ENCODE data around the gene SIKE1. TPM values are rescaled to one million over a fixed set of nuclear protein-coding genes. Genes with fewer than 3 reads are reported as not detected.
"Not testable (repeated sequence)": the region's sequence is repeated elsewhere in the genome, so short reads cannot be mapped to it uniquely, and the experiment has no call there.

SIKE1 gene
- total RNA-seq, 1 donor from 2014 or later: 38.5 TPM

DNA sequence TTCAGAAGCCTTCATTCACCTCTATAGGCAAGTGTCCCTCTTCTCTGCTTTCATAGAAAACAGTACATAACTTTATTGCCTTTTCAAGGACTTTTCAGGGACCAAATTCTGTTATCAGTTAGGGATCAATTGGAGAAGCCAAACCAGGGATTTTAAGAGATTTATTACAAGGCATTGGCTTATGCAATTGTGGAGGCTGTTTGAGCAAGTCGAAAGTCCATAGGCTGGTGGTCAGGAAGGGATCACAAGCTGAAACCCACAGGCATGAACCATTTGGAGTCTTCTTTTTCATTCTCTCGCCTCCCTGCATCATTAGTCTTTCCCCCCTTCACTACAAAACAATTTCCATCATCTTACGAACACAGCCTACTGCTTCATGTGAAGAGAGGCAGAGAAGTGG lies 39.4 kb upstream of the SIKE1 start:
- Histone ChIP-seq H3K4me3 (no peak overlapping the region), H3K9me3 (no peaks in the 10 kb centered on the region), H3K36me3 (no peaks in the 10 kb centered on the region), H3K27ac (no peak overlapping the region), H3K27me3 (no peaks in the 10 kb centered on the region), H3K4me1 (no peaks in the 10 kb centered on the region)
- TF ChIP-seq POLR2AphosphoS5 (IDR thresholded peaks at IDR 0.05; ENCODE audit: insufficient read depth in 1 of 2, low read depth in 1 of 2) (no peak), POLR2A (IDR thresholded peaks at IDR 0.05) (no peak)
- TF ChIP-seq, protein P1, sequence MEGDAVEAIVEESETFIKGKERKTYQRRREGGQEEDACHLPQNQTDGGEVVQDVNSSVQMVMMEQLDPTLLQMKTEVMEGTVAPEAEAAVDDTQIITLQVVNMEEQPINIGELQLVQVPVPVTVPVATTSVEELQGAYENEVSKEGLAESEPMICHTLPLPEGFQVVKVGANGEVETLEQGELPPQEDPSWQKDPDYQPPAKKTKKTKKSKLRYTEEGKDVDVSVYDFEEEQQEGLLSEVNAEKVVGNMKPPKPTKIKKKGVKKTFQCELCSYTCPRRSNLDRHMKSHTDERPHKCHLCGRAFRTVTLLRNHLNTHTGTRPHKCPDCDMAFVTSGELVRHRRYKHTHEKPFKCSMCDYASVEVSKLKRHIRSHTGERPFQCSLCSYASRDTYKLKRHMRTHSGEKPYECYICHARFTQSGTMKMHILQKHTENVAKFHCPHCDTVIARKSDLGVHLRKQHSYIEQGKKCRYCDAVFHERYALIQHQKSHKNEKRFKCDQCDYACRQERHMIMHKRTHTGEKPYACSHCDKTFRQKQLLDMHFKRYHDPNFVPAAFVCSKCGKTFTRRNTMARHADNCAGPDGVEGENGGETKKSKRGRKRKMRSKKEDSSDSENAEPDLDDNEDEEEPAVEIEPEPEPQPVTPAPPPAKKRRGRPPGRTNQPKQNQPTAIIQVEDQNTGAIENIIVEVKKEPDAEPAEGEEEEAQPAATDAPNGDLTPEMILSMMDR (IDR thresholded peaks at IDR 0.05): no peak
- intact Hi-C loops (cut with DNase I): no loop called here
- no peak for DNase-seq (ENCODE audit: extremely low spot score in 2 of 2)

DNA sequence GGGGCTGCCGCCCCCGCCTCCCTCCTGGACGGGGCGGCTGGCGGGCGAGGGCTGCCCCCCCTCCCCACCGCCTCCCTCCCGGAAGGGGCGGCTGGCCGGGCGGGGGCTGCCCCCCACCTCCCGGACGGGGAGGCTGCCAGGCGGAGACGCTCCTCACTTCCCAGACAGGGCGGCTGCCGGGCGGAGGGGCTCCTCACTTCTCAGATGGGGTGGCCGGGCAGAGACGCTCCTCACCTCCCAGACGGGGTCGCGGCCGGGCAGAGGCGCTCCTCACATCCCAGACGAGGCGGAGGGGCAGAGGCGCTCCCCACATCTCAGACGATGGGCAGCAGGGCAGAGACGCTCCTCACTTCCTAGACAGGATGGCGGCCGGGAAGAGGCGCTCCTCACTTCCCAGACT lies 24.0 kb upstream of the SIKE1 start:
- DNase-seq (ENCODE audit: extremely low spot score in 2 of 2); H3K9me3 ChIP-seq; H3K4me1 ChIP-seq; H3K27ac ChIP-seq; H3K36me3 ChIP-seq; intact Hi-C loops (cut with DNase I); H3K27me3 ChIP-seq; H3K4me3 ChIP-seq: not testable (repeated sequence)

DNA sequence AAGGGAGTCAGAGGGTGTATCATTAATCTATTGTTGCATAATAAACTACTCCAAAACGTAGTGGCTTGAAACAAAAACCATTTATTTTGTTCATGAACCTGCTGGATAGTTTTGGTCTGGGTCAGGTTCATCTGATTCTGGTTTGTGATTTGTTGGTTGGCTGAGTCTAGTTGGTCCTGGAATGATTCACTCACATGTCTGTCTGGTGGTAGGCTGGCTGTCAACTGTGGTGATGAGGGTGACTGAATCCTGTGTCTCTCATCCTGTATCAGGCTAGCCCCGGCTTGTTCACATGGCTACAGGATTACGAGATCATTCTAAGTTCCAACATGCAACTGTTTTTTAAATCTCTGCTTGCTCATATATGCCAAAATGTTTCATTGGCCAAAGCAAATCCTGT lies 22.5 kb upstream of the SIKE1 start:
- no peak for DNase-seq (ENCODE audit: extremely low spot score in 2 of 2)
- TF ChIP-seq POLR2A (IDR thresholded peaks at IDR 0.05): no peak
- no peak for TF ChIP-seq POLR2AphosphoS5 (IDR thresholded peaks at IDR 0.05; ENCODE audit: insufficient read depth in 1 of 2, low read depth in 1 of 2)
- TF ChIP-seq, protein P1 (IDR thresholded peaks at IDR 0.05): no peak
- intact Hi-C loops (cut with DNase I): no loop called here
- H3K4me3 ChIP-seq: no peak overlapping the region
- no peaks in the 10 kb centered on the region for H3K9me3 ChIP-seq
- no peaks in the 10 kb centered on the region for H3K27me3 ChIP-seq
- no peaks in the 10 kb centered on the region for H3K4me1 ChIP-seq
- no peaks in the 10 kb centered on the region for H3K36me3 ChIP-seq
- no peak overlapping the region for H3K27ac ChIP-seq

DNA sequence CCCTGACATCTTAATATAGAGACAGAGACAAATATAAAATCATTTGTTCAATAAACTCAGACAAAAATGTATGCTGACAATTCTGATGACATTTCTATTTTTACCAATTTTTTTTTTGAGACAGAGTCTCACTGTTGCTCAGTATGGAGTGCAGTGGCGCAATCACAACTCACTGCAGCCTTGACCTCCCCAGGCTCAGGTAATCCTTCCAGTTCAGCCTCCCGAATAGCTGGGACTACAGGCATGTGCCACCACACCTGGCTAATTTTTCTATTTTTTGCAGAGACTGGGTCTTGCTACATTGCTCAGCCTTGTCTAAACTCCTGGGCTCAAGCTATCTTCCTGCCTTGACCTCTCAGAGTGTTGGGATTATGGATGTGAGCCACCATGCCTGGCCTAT lies 13.6 kb upstream of the SIKE1 start:
- Histone ChIP-seq H3K27me3 (no peaks in the 10 kb centered on the region), H3K27ac (no peak overlapping the region), H3K9me3 (no peaks in the 10 kb centered on the region), H3K4me3 (no peak overlapping the region), H3K36me3 (no peaks in the 10 kb centered on the region), H3K4me1 (no peaks in the 10 kb centered on the region)
- intact Hi-C loops (cut with DNase I): no loop called here
- TF ChIP-seq, protein P1 (IDR thresholded peaks at IDR 0.05): no peak
- TF ChIP-seq POLR2A (IDR thresholded peaks at IDR 0.05) (no peak), POLR2AphosphoS5 (IDR thresholded peaks at IDR 0.05; ENCODE audit: insufficient read depth in 1 of 2, low read depth in 1 of 2) (no peak)
- DNase-seq (ENCODE audit: extremely low spot score in 2 of 2): no peak

DNA sequence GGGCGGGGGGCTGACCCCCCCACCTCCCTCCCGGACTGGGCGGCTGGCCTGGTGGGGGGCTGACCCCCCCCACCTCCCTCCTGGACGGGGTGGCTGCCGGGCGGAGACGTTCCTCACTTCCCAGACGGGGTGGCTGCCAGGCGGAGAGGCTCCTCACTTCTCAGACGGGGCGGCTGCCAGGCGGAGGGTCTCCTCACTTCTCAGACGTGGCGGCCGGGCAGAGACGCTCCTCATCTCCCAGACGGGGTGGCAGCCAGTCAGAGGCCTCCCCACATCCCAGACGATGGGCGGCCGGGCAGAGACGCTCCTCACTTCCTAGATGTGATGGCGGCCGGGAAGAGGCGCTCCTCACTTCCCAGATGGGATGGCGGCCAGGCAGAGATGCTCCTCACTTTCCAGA lies 10.1 kb upstream of the SIKE1 start:
- H3K4me3 ChIP-seq; intact Hi-C loops (cut with DNase I); H3K27me3 ChIP-seq; DNase-seq (ENCODE audit: extremely low spot score in 2 of 2); H3K9me3 ChIP-seq; H3K36me3 ChIP-seq; H3K4me1 ChIP-seq; H3K27ac ChIP-seq: not testable (repeated sequence)

DNA sequence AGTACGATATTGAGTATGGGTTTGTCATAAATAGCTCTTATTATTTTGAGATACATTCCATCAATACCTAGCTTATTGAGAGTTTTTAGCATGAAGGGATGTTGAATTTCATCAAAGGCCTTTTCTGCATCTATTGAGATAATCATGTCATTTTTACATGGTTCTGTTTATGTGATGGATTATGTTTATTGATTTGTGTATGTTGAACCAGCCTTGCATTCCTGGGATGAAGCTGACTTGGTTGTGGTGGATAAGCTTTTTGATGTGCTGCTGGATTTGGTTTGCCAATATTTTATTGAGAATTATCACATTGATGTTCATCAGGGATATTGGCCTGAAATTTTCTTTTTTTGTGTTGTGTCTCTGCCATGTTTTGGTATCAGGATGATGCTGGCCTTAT lies 6.0 kb upstream of the SIKE1 start:
- H3K27me3 ChIP-seq; H3K27ac ChIP-seq; H3K36me3 ChIP-seq; H3K4me3 ChIP-seq; intact Hi-C loops (cut with DNase I); H3K9me3 ChIP-seq; H3K4me1 ChIP-seq; DNase-seq (ENCODE audit: extremely low spot score in 2 of 2): not testable (repeated sequence)

DNA sequence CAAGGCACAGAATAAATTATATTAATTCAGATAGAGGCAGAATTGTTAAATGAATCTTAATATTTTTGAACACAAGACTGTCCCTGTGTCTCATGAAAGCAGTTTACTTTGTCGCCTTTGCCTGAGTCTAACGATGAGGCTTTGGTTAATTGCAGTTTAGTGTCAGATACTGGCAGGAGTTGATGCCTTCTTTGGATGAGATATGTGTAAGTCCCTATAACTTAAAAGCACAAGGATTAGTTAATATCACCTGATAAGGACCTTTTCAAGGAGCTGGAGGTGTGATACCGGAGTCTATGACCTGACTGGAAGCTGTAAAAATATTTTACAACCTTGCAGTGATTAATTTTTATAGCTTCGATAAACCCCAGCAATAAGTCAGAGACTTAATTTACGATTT lies 2.0 kb upstream of the SIKE1 start:
- Histone ChIP-seq H3K27ac (no peak overlapping the region), H3K9me3 (no peaks in the 10 kb centered on the region), H3K36me3 (peaks cover 0 to 14% of the 10 kb centered on the region in 2 donors), H3K4me3 (no peak overlapping the region), H3K4me1 (peaks cover 19% of the 10 kb centered on the region), H3K27me3 (no peaks in the 10 kb centered on the region)
- no peak for TF ChIP-seq POLR2AphosphoS5 (IDR thresholded peaks at IDR 0.05; ENCODE audit: insufficient read depth in 1 of 2, low read depth in 1 of 2)
- TF ChIP-seq POLR2A (IDR thresholded peaks at IDR 0.05): no peak
- TF ChIP-seq, protein P1 (IDR thresholded peaks at IDR 0.05): no peak
- DNase-seq (ENCODE audit: extremely low spot score in 2 of 2): no peak
- intact Hi-C loops (cut with DNase I): no loop called here
